Coronary artery (tissue), 2 donors: ENCODE data around the gene SFTA2.

Experiments used
- DNase-seq: peaks from one replicate; pipeline ENCODE4 v3.0.0-alpha.2; 2017; ENCODE audit warnings: low spot score
- H3K27ac ChIP-seq, 2 donors: fragments of 200-600 bp; sonication (generic); one replicate each; pipeline ENCODE4 v1.5.1; 2016 to 2019
- H3K4me3 ChIP-seq: fragments of 200-600 bp; sonication (generic); 2 replicates; pipeline ENCODE4 v1.5.1; 2016; ENCODE audit warnings: mild to moderate bottlenecking, moderate library complexity
- TF ChIP-seq, protein P1 (sequence below): fragments of 200-600 bp; sonication (generic); IDR thresholded peaks from one replicate; pipeline ENCODE4 v1.5.1; 2019; ENCODE audit warnings: antibody characterized with exemption

SFTA2 gene

DNA sequence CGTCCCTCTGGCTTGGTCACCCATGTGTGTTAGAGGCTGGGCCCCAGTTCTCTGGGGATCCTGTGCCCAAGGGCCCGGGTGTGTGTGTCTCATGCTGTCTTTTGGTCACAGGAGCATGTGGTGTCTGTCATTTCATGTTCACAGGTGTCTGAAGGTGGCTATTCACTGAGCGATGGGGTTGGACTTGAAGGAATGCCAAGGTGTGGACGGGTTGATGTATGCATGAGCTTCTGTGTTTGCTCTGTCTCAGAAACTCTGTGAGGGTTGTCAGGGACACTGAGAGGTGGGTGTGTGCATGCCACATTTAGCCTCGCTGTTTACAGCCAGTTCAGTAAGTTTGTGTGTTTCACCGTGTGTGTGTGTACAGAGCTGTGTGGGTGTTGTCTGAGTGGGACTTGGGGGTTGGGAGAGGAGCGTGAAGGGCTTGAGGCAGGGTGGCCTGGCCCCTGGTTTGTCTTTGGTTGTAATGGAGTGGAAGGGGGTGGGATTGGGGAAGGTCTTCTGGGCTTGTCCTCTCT is 46.4 kb downstream of the SFTA2 start:
- Histone ChIP-seq H3K4me3 (peak overlapping the region; percentile 94), H3K27ac (peak overlapping the region; percentile 91 to 93)
- TF ChIP-seq, protein P1, sequence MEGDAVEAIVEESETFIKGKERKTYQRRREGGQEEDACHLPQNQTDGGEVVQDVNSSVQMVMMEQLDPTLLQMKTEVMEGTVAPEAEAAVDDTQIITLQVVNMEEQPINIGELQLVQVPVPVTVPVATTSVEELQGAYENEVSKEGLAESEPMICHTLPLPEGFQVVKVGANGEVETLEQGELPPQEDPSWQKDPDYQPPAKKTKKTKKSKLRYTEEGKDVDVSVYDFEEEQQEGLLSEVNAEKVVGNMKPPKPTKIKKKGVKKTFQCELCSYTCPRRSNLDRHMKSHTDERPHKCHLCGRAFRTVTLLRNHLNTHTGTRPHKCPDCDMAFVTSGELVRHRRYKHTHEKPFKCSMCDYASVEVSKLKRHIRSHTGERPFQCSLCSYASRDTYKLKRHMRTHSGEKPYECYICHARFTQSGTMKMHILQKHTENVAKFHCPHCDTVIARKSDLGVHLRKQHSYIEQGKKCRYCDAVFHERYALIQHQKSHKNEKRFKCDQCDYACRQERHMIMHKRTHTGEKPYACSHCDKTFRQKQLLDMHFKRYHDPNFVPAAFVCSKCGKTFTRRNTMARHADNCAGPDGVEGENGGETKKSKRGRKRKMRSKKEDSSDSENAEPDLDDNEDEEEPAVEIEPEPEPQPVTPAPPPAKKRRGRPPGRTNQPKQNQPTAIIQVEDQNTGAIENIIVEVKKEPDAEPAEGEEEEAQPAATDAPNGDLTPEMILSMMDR = no peak
- DNase-seq = no peak

DNA sequence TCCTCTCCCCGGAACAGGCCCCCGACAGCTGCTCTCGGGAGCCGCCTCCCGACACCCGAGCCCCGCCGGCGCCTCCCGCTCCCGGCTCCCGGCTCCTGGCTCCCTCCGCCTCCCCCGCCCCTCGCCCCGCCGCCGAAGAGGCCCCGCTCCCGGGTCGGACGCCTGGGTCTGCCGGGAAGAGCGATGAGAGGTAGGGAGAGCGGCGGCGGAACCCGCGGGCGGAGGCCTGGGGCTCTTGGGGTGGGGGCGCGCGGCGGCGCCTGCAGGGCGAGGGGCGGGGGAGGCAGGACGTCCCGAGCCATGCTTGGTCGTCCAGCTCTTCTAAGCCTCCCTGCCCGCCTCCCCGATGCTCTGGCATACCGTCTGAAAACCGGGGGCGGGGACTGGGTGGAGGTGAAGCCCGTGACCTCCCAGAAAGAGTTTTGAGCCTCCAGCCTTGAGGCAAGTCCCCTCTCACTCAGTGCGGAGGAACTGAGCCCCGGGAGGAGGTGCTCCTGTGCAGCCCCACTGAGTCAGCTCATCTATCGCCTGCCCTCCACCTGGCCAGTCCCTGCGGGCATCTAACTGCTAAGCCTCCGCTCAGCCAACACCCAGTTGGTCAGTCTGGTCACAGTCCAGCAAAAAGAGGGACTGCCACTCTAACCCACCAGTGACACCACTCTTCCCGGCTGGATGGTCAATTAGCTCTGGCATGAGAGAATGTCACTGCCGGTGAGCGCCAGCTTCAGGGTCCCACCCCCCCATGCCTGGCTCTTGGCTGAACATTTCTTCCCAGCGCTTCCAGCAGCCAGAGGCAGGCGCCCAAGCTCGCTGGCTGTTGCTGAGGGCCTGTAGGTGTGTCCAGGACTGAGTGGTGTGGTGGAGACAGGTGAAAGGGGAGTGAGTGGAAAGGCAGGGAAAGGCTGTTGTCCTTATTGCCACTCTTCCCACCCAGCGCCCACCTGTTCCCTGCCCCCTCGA is 47.2 kb downstream of the SFTA2 start:
- Histone ChIP-seq H3K4me3 (peak overlapping the region; percentile 94), H3K27ac (peak overlapping the region; percentile 91 to 93)
- DNase-seq = no peak
- TF ChIP-seq, protein P1 = no peak

DNA sequence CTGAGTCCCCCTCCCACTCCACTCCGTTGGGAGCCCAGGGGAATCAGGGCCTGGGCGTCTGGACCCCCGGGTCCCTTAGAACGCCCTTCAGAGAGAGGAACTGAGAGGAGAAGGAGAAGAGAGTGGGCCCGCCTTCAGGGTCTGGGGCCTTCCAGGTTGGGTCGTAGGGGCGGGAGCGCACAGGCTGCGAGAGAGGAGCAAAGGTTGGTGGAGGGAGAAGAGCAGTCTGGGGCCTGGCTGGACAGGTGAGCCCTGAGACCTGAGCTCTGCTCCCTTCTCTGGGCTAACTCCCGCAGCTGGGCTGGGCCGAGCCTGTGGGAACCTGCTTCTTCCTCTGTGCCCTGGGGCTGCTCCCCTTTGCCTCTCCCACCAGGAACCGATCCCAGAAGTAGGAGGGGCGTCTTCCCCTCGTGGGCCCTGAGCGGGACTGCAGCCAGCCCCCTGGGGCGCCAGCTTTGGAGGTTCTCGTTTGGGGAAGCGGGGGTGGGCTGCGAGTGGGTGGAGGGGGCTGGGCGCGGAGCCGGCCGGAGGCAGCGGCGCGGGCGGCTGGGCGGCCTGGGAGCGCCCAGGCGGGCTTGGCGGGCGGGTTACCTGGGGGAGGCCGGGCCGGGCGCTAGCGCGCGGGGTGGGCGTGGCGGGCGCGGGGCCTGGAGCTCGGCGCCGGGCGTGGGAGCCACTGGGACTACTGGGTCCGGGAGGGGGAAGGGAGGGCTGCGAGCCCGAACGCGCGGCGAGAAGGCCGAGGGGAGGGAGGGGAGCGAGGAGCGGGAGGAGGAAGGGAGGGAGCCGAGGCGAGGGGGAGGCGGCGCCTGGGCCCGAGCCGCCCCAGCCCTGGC is 48.1 kb downstream of the SFTA2 start, which contains the start of gene DDR1:
DDR1 (plus strand) TSS at position 835 of the 836 bp plus-strand sequence. CDS start 4,211 bp downstream, outside the sequence.
- H3K4me3 ChIP-seq = peak within 1 kb of the TSS; percentile 94
- peak; percentile 82 for DNase-seq
- TF ChIP-seq, protein P1 = no peak
- peak within 1 kb of the TSS; percentile 91 to 93 for H3K27ac ChIP-seq

DNA sequence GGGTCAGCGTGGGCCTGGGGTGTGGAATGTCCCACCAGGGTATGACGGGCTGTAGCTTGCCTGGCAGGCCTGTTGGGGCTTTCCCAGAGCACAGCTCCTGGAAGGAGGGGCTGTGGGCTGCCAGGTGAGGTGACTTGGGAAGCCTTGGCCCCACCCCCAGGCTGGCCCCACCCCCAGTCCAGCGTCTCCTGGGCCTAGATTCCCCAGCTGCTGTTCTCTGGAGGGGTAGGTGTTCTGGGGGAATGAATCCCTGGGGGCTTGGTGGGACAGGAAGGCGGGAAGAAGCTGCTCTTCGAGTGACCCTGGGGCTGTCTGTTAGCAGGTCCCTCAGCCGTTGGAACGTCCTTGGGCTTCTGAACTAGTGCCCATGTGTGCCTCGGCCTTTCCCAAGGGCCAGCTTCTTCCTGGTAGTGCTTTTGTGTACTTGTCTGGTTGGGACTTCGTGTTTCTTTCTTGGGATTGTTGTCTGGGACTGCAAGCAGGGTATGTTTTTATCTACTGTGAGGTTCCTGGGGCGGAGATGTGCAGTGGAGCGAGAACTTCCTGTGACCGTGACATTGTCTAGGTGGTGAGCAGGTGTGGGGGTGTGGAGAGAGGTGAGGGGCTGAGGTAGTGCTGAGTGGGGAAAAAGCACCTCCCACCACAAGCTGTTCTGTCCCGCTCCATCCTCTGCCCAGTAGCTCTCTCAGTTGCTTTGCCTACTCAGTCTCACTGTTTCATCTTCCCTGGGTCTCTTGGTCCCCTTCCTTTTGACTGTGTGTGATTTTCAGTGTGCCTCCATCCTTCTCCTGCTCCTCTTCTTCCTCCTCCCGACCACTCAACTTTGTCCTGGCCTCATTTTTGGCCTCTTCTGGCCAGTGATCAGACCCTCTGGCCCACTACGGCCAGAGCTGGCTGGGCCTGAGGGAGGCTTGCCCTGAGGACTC is 48.9 kb downstream of the SFTA2 start:
- peak overlapping the region; percentile 94 for H3K4me3 ChIP-seq

DNA sequence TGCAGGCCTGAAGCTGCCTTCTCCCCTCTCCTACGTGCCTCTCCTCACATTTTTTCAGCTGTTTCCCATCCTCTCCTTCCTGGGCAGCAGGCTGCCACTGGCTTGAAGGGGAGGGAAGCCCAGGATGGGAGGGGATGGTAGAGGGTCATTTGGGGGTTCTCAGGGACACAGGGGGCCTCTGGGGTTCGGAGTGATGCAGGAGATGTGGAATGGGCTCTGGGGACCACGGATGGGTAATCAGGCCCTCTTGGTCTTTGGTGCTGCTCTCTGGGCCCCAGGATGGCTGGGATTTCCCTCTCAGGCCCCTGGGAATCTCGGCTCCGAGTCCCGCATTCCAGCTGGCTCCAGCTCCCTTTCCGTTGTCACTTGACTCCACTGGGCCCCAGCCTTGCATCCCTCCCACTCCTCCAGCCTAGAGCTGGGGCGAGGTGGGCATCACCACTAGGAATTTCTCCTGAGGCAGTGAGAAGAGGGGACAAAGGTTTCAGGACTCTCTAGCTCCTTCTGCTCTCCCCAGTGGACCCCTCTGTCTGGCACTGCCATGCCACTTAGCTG is 49.7 kb downstream of the SFTA2 start:
- TF ChIP-seq, protein P1 = no peak
- DNase-seq = no peak
- Histone ChIP-seq H3K27ac (peak overlapping the region; percentile 91 to 93), H3K4me3 (no peak overlapping the region)

More for the DNA sequence above, 48.9 kb downstream of the SFTA2 start:
- no peak for DNase-seq
- TF ChIP-seq, protein P1 = no peak
- H3K27ac ChIP-seq = peak overlapping the region; percentile 91 to 93
